Measurements from ENCODE around the gene PKMYT1. TPM values are rescaled to one million over a fixed set of nuclear protein-coding genes. Genes with fewer than 3 reads are reported as not detected.

PKMYT1 gene
- total and polyA plus RNA-seq, 9 of the 15 experiments (the other 6 are each of a cell fraction or from before 2014, with no cell fraction given) = 8.7 to 201 (median 37.8) TPM

DNA sequence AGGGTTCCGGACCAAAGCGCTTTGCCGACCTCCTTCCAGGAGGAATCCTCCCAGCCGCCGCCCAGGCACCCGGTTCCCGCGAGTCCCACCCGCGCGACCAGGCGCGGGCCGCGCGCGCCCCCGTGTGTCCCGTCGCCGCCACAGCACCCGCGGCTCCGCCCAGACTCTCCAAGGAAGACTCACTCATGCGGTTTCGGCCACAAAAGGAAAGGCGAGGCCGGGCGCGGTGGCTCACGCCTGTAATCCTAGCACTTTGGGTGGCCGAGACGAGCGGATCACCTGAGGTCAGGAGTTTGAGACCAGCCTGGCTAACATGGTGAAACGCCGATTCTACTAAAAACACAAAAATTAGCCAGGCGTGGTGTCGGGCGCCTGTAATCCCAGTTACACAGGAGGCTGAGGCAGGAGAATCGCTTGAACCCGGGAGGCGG, 3.5 kb upstream of the PKMYT1 start (continued):
- TF ChIP-seq ZNF639 (CRISPR knock-in tag; conservative IDR thresholded peaks at IDR 0.05 in 1 of 2, IDR thresholded peaks at IDR 0.05 in 1 of 2) (0 out of 4 replicates have a peak, but pooled peaks of 1 of the 2 experiments have one; percentile 25), CBX8 (IDR thresholded peaks at IDR 0.05; ENCODE audit: borderline replicate concordance, extremely low read depth, low read depth, low read length, poor library complexity, severe bottlenecking) (no peak), ZBTB1 (CRISPR knock-in tag; IDR thresholded peaks at IDR 0.05; ENCODE audit: borderline replicate concordance, low read depth) (peak; percentile 44; the same call in 1 of the 2 replicates), UBTF (IDR thresholded peaks at IDR 0.05; ENCODE audit: borderline replicate concordance in 1 of 2, low read depth in 2 of 2, low read length in 2 of 2) (0 out of 4 replicates have a peak, but pooled peaks of 1 of the 2 experiments have one; percentile 43), RBFOX2 (IDR thresholded peaks at IDR 0.05; ENCODE audit: low read depth, low read length) (peak; percentile 85), HLTF (IDR thresholded peaks at IDR 0.05) (0 out of 2 replicates have a peak, but pooled peaks have one; percentile 15), ERF (CRISPR knock-in tag; IDR thresholded peaks at IDR 0.05) (0 out of 2 replicates have a peak, but pooled peaks have one; percentile 31), MAZ (CRISPR knock-in tag; conservative IDR thresholded peaks at IDR 0.05 in 1 of 2, IDR thresholded peaks at IDR 0.05 in 1 of 2) (peak in 1 of 2 experiments; percentile 47; a peak in 2 of 4 replicates), RAD51 (IDR thresholded peaks at IDR 0.05; ENCODE audit: borderline replicate concordance, low read depth) (no peak), FOSL1 (tag; conservative IDR thresholded peaks at IDR 0.05) (peak; percentile 49; the same call in 1 of the 2 replicates), PYGO2 (tag; IDR thresholded peaks at IDR 0.05) (no peak), VEZF1 (CRISPR knock-in tag; IDR thresholded peaks at IDR 0.05) (peak; percentile 51; the same call in 1 of the 2 replicates), ZNF311 (CRISPR knock-in tag; IDR thresholded peaks at IDR 0.05) (no peak), E2F6 (IDR thresholded peaks at IDR 0.05; ENCODE audit: borderline replicate concordance in 1 of 2, extremely low read depth in 1 of 2, insufficient read depth in 1 of 2, insufficient read length in 1 of 2, low read depth in 1 of 2, low read length in 1 of 2, poor library complexity in 1 of 2, severe bottlenecking in 1 of 2) (peak; percentile 50 to 63), TBP (optimal IDR thresholded peaks at IDR 0.05; ENCODE audit: low read depth, low read length) (peak; percentile 81), CCNT2 (IDR thresholded peaks at IDR 0.05; ENCODE audit: borderline replicate concordance, extremely low read depth, insufficient read length, low read depth, low read length) (peak; percentile 84)
- TF ChIP-seq, protein P1, sequence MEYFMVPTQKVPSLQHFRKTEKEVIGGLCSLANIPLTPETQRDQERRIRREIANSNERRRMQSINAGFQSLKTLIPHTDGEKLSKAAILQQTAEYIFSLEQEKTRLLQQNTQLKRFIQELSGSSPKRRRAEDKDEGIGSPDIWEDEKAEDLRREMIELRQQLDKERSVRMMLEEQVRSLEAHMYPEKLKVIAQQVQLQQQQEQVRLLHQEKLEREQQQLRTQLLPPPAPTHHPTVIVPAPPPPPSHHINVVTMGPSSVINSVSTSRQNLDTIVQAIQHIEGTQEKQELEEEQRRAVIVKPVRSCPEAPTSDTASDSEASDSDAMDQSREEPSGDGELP (CRISPR knock-in tag; IDR thresholded peaks at IDR 0.05; ENCODE audit: borderline replicate concordance) = peak; percentile 54; the same call in 1 of the 2 replicates
